GM15510 (cell line): Measurements from ENCODE around the gene RCAN2.

Experiments used
- POLR2A ChIP-seq: IDR thresholded peaks from 3 replicates; pipeline ENCODE4 v1.6.1; 2011; ENCODE audit warnings: borderline replicate concordance; ENCODE audit not compliant: insufficient read length; ENCODE audit errors: extremely low read depth

RCAN2 gene

GRCh38 chr6:46422619-46423018 lies 68.6 kb downstream of the RCAN2 start:
- TF ChIP-seq POLR2A = no peak

GRCh38 chr6:46421939-46422338 lies 69.3 kb downstream of the RCAN2 start:
- TF ChIP-seq POLR2A = no peak

GRCh38 chr6:46420921-46421638 lies 70.2 kb downstream of the RCAN2 start:
- no peak for TF ChIP-seq POLR2A

DNA sequence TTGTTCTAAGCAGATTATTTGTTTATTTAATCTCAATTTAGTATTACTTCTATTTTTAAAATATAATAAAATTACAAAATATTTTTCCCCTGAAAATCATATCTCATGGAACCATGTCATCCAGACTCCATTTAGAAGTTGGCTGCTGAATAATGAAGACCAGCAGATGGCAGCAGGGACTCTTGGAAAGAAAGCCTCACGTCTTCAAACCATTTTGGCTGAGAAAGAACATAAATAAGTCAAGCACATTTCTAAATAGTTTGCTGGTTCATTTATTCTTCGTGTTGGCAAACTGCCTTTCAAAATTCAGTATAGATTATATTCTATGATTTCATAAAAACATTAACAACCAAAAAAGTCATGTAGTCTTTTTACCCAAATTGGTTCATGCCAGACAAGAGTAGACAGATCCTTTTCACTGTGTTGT lies 71.7 kb downstream of the RCAN2 start:
- TF ChIP-seq POLR2A = no peak

- no peak for TF ChIP-seq POLR2A
These were observed 76.9 kb downstream of the RCAN2 start for GRCh38 chr6:46414398-46414797.

- no peak for TF ChIP-seq POLR2A
These were observed 78.6 kb downstream of the RCAN2 start for GRCh38 chr6:46412662-46413061.

DNA sequence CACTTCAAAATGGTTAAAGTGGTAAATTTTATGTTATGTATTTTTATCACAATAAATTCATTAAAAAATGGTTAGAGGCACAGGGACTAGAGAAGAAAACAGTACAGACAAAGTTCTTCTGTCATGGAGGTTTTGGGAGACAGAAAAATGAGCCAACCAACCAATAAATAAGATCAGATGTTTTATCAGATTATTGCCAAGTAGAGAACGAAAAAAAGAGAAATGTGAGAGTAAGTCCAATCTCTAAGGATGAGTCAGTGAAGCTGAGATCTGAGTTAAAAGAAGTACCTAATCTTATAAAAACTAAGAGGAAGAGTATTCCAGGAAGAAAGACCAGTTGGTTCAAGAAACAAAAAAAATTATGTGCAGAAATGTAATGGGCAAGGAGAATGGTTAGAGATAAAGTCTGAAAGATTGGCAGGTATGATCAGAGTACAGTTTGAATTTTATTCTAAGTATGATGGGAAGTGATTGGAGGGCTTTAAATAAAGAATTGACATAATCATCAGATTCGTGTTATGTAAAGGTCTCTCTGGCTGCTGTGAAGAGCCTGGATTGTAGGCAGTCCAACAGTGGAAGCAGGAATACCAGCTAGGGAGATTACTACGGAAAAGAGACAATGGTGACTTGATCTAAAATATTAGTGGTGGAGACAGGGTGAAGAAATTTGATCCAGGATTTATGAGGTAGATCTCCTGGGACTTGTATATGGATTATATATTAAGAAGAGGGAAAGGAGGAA lies 79.6 kb downstream of the RCAN2 start:
- TF ChIP-seq POLR2A = no peak

- TF ChIP-seq POLR2A = no peak
These were observed 80.8 kb downstream of the RCAN2 start for GRCh38 chr6:46410334-46410953.

- TF ChIP-seq POLR2A = no peak
These were observed 83.3 kb downstream of the RCAN2 start for GRCh38 chr6:46407776-46408530.

- no peak for TF ChIP-seq POLR2A
These were observed 84.0 kb downstream of the RCAN2 start for GRCh38 chr6:46407246-46407645.

GRCh38 chr6:46400898-46401297 lies 90.4 kb downstream of the RCAN2 start:
- TF ChIP-seq POLR2A = no peak

GRCh38 chr6:46395530-46395929 lies 95.7 kb downstream of the RCAN2 start:
- no peak for TF ChIP-seq POLR2A

DNA sequence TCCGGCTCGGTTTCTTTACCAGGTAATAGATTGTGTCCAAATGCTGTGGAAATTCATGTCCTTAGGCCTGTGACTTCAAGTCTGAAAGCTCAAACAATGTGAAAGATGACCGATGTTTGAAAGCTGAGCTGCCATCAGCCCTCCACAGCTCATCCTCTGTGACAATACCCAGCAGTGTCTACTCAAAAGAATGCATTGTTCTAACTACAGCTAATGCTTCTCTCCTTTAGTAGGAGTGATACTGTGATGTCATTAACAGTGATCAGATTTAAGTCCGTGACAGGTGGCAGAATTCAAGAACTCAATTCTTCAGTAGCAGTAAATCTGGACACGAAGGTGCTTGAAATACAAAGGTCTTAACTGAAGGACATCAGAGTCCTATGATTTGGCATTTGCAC lies 97.3 kb downstream of the RCAN2 start:
- no peak for TF ChIP-seq POLR2A

- no peak for TF ChIP-seq POLR2A
These were observed 97.9 kb downstream of the RCAN2 start for GRCh38 chr6:46393161-46393939.
